K562 (cell line): ENCODE measurements around the gene ATG7. TPM values are rescaled to one million over a fixed set of nuclear protein-coding genes. Genes with fewer than 3 reads are reported as not detected.

Experiments used
- ATAC-seq: fragments of 200-7000 bp; cut with Tn5 transposase; 3 replicates; pipeline ENCODE4 v1.9.1; 2020; ENCODE audit warnings: moderate library complexity
- BruUV-seq: library from RNA; stranded (reverse); fragments of 400-500 nt; replicated peaks from 2 replicates; lab custom pipeline; 2021; lab: Mats Ljungman, UMichigan
- CTCF ChIA-PET: fragments of 300-600 bp; formaldehyde crosslinking; extraction: SDS; loops from one replicate; lab custom pipeline; 2021; ENCODE audit warnings: low intra/inter-chr PET ratio; lab: Yijun Ruan, JAX
- POLR2A ChIA-PET: fragments of 300-600, 350-650 bp; sonication (Branson Sonifier 250); formaldehyde crosslinking; extraction: SDS; loops from one replicate; lab custom pipeline; 2021; ENCODE audit warnings: antibody characterized with exemption, inconsistent platforms; lab: Yijun Ruan, JAX
- DNase-seq, 4 experiments: peaks; one replicate each; pipeline versions ENCODE4 v3.0.0 to v3.0.0-alpha.2; 2011 to 2018; ENCODE audit warnings: low spot score in 3 of 4, mixed read lengths in 3 of 4; ENCODE audit errors: extremely low read depth in 1 of 4
- FAIRE-seq: peaks from 2 replicates; lab custom pipeline; 2011; peaks lifted over from hg19 to GRCh38; lab: Jason Lieb, UNC
- H2AFZ ChIP-seq: 2 replicates; pipeline ENCODE4 v1.6.0; 2011; ENCODE audit warnings: low read depth, low read length, control low read depth, inconsistent platforms
- H3K27ac ChIP-seq: fragments of 200-600 bp; 3 replicates; pipeline ENCODE4 v1.8.0; 2011; ENCODE audit warnings: low read depth, mild to moderate bottlenecking, control low read depth, inconsistent platforms, low read length, moderate library complexity, mixed read lengths; ENCODE audit errors: extremely low read depth
- H3K27me3 ChIP-seq, 2 experiments: fragments of 300-600 bp in 1 of 2; 2 replicates in 1 of 2; 3 replicates in 1 of 2; pipeline versions ENCODE4 v1.6.0 to v1.8.0; 2011; ENCODE audit warnings: inconsistent platforms in 2 of 2, low read length in 2 of 2, mild to moderate bottlenecking in 1 of 2, mixed read lengths in 1 of 2, moderate library complexity in 1 of 2; ENCODE audit not compliant: control insufficient read depth in 2 of 2, insufficient read depth in 2 of 2
- H3K36me3 ChIP-seq: fragments of 300-600 bp; 3 replicates; pipeline ENCODE4 v1.8.0; 2011; ENCODE audit warnings: mild to moderate bottlenecking, low read length, inconsistent platforms; ENCODE audit not compliant: control insufficient read depth, insufficient read depth
- H3K4me1 ChIP-seq, 2 experiments: fragments of 200-600 bp in 1 of 2; replicated peaks in 1 of 2; 2 replicates in 1 of 2; 3 replicates in 1 of 2; pipeline versions ENCODE4 v1.5.1 to v1.8.0; 2011; ENCODE audit warnings: inconsistent platforms in 2 of 2, low read length in 2 of 2, mild to moderate bottlenecking in 1 of 2, mixed read lengths in 1 of 2, moderate library complexity in 1 of 2; ENCODE audit not compliant: control insufficient read depth in 2 of 2, insufficient read depth in 2 of 2
- H3K4me2 ChIP-seq: 2 replicates; pipeline ENCODE4 v1.6.1; 2011; ENCODE audit warnings: low read length, control low read depth, inconsistent platforms, mixed read lengths; ENCODE audit not compliant: insufficient read depth
- H3K4me3 ChIP-seq: fragments of 200-600 bp; sonication (generic), shearing (Covaris generic); 2 replicates; pipeline ENCODE4 v1.5.1; 2016; ENCODE audit warnings: control low read depth, inconsistent platforms
- H3K79me2 ChIP-seq: fragments of 200-600 bp; 3 replicates; pipeline ENCODE4 v1.8.0; 2011; ENCODE audit warnings: low read length, inconsistent platforms; ENCODE audit not compliant: control insufficient read depth, insufficient read depth
- H3K9ac ChIP-seq, 2 experiments: 2 replicates each; pipeline versions ENCODE4 v1.6.0 to v1.6.1; 2011; ENCODE audit warnings: low read depth in 2 of 2, low read length in 2 of 2, control low read depth in 1 of 2, inconsistent platforms in 1 of 2, mild to moderate bottlenecking in 1 of 2, mixed read lengths in 1 of 2; ENCODE audit not compliant: insufficient read depth in 1 of 2
- H3K9me1 ChIP-seq: one replicate; pipeline ENCODE4 v1.6.0; 2011; ENCODE audit warnings: inconsistent platforms, mild to moderate bottlenecking, low read length, moderate library complexity; ENCODE audit not compliant: control insufficient read depth, insufficient read depth
- H3K9me3 ChIP-seq: replicated peaks from 2 replicates; pipeline ENCODE4 v1.5.1; 2011; ENCODE audit warnings: low read depth, low read length, inconsistent platforms; ENCODE audit not compliant: control insufficient read depth, insufficient read depth
- H4K20me1 ChIP-seq: replicated peaks from 2 replicates; pipeline ENCODE4 v1.6.1; 2011; ENCODE audit warnings: low read length, inconsistent platforms, mixed read lengths; ENCODE audit not compliant: control insufficient read depth, insufficient read depth
- GABPB1 ChIP-seq: sonication (generic); formaldehyde crosslinking; IDR thresholded peaks from 2 replicates; pipeline ENCODE4 v1.8.0; 2022; ENCODE audit warnings: mild to moderate bottlenecking, missing genetic modification reagents
- HDAC1 ChIP-seq, 2 experiments: fragments of 450-650 bp; IDR thresholded peaks; 2 replicates each; pipeline ENCODE4 v1.6.1; 2016 to 2017; ENCODE audit warnings: inconsistent platforms in 1 of 2, mild to moderate bottlenecking in 1 of 2, moderate library complexity in 1 of 2
- RAD51 ChIP-seq: fragments of 450-650 bp; IDR thresholded peaks from 2 replicates; pipeline ENCODE4 v1.7.1; 2016; ENCODE audit warnings: low read depth, mild to moderate bottlenecking, borderline replicate concordance
- RBBP5 ChIP-seq: fragments of 200-600 bp; sonication (generic); IDR thresholded peaks from 2 replicates; pipeline ENCODE4 v1.6.1; 2012; ENCODE audit warnings: borderline replicate concordance, mild to moderate bottlenecking, low read length, control low read depth, inconsistent platforms; ENCODE audit not compliant: insufficient read depth, poor library complexity, severe bottlenecking
- SAFB2 ChIP-seq: fragments of 200-400 bp; formaldehyde crosslinking; IDR thresholded peaks from 2 replicates; pipeline ENCODE4 v1.6.1; 2018; ENCODE audit warnings: borderline replicate concordance, low read length, low read depth, moderate library complexity; ENCODE audit not compliant: severe bottlenecking
- TCF3 ChIP-seq: sonication (generic); formaldehyde crosslinking; IDR thresholded peaks from 2 replicates; pipeline ENCODE4 v1.4.0; 2020; ENCODE audit warnings: mild to moderate bottlenecking, missing genetic modification reagents
- ZFP30 ChIP-seq: fragments of 250-450 bp; sonication (Bioruptor Pico); IDR thresholded peaks from 2 replicates; pipeline ENCODE4 v1.8.0; 2022; ENCODE audit warnings: moderate library complexity, mild to moderate bottlenecking, inconsistent platforms, borderline replicate concordance
- ZNF518B ChIP-seq: fragments of 250-450 bp; sonication (Bioruptor Pico); IDR thresholded peaks from 2 replicates; pipeline ENCODE4 v1.5.0; 2021; ENCODE audit warnings: mild to moderate bottlenecking, moderate library complexity
- ZNF589 ChIP-seq: fragments of 200-800 bp; sonication (Bioruptor generic); IDR thresholded peaks from 2 replicates; pipeline ENCODE4 v1.6.1; 2016; ENCODE audit warnings: low read depth, missing genetic modification characterization, missing compliant biosample characterization
- ZNF707 ChIP-seq: fragments of 250-450 bp; sonication (Bioruptor Pico); conservative IDR thresholded peaks from 2 replicates; pipeline ENCODE4 v1.8.0; 2022; ENCODE audit warnings: inconsistent platforms, mild to moderate bottlenecking, moderate library complexity
- ZNF77 ChIP-seq: fragments of 250-450 bp; sonication (Bioruptor Pico); IDR thresholded peaks from 2 replicates; pipeline ENCODE4 v1.5.0; 2020
- WGBS: fragments of 100-300 bp; shearing (Covaris generic); methylation state at CpG from one replicate; pipeline ENCODE4 v1.1.6; 2016; ENCODE audit warnings: low coverage, mixed read lengths; ENCODE audit not compliant: insufficient coverage; ENCODE audit errors: missing lambda C conversion rate; 5-methylcytosine and 5-hydroxymethylcytosine counted together
- in situ Hi-C: fragments of 300-500 bp; cut with MboI; formaldehyde crosslinking; loops from 4 replicates; pipeline ENCODE4 v1.15.0; 2018; ENCODE audit warnings: inconsistent platforms, mixed read lengths
- intact Hi-C: fragments of 100-400 bp; cut with micrococcal nuclease; formaldehyde crosslinking; loops from 2 replicates; pipeline ENCODE4 v1.14.2; 2022
- polyA plus RNA-seq, 8 experiments: library from polyadenylated mRNA; depleted of rRNA in 4 of 8; stranded (reverse) in 5 of 8; unstranded in 3 of 8; fragments of >200 nt; fragmentation: Nextera tagmentation in 2 of 8; fragmentation: Illumina TruSeq in 1 of 8; extraction: Ambion mirVana in 2 of 8; extraction: Trizol in 1 of 8; gene quantifications; 2 replicates each; pipeline versions ENCODE4 v1.2.1 to v1.2.3, GENCODE V29; 2011 to 2014; ENCODE audit warnings: inconsistent platforms in 1 of 8, missing spikeins in 1 of 8
- total RNA-seq, 7 experiments: library from RNA; depleted of rRNA in 6 of 7; stranded (reverse); fragments of >200 nt in 6 of 7; fragmentation: Illumina TruSeq in 2 of 7; extraction: Trizol in 2 of 7; gene quantifications; 2 replicates each; pipeline versions ENCODE4 v1.2.1 to v1.2.3, GENCODE V29; 2011 to 2021; ENCODE audit warnings: low replicate concordance in 1 of 7
- TF ChIP-seq, protein P1 (sequence below): fragments of 200-800 bp; sonication (Bioruptor generic); IDR thresholded peaks from 2 replicates; pipeline ENCODE4 v1.6.1; 2017; ENCODE audit warnings: missing genetic modification characterization, missing compliant biosample characterization
- TF ChIP-seq, protein P2 (sequence below): fragments of 250-450 bp; sonication (Bioruptor Pico); IDR thresholded peaks from 2 replicates; pipeline ENCODE4 v1.4.0; 2020; ENCODE audit warnings: mild to moderate bottlenecking, moderate library complexity, borderline replicate concordance

ATG7 gene
- total and polyA plus RNA-seq, 9 of the 15 experiments (the other 6 are each of a cell fraction or from before 2014, with no cell fraction given): 18.3 to 45.3 (median 33.6) TPM

DNA sequence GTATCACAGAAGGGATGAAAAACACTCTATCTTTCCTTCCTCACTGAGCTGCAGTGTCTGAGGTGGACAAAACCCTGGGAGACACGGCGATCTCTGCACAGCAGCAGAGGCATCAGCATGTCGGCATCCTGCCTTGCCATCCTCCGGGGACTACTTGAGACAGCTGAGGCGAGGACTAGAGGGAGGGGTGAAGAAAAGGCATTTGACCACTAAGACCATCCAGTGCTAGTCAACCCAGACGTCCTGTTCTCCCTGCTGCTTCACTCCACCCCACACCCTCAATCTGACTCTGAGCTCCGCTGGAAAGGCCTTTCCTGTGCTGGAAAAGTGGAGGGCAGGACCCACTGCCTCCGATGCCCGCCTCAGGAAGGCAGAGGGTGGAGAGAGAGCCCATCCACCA is 304.3 kb downstream of the ATG7 start (continued):
- TF ChIP-seq HDAC1 (IDR thresholded peaks at IDR 0.05) (no peak), ZNF77 (no peak), RBBP5 (no peak)
- TF ChIP-seq, protein P1, sequence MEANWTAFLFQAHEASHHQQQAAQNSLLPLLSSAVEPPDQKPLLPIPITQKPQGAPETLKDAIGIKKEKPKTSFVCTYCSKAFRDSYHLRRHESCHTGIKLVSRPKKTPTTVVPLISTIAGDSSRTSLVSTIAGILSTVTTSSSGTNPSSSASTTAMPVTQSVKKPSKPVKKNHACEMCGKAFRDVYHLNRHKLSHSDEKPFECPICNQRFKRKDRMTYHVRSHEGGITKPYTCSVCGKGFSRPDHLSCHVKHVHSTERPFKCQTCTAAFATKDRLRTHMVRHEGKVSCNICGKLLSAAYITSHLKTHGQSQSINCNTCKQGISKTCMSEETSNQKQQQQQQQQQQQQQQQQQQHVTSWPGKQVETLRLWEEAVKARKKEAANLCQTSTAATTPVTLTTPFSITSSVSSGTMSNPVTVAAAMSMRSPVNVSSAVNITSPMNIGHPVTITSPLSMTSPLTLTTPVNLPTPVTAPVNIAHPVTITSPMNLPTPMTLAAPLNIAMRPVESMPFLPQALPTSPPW: no peak
- TF ChIP-seq, protein P2, sequence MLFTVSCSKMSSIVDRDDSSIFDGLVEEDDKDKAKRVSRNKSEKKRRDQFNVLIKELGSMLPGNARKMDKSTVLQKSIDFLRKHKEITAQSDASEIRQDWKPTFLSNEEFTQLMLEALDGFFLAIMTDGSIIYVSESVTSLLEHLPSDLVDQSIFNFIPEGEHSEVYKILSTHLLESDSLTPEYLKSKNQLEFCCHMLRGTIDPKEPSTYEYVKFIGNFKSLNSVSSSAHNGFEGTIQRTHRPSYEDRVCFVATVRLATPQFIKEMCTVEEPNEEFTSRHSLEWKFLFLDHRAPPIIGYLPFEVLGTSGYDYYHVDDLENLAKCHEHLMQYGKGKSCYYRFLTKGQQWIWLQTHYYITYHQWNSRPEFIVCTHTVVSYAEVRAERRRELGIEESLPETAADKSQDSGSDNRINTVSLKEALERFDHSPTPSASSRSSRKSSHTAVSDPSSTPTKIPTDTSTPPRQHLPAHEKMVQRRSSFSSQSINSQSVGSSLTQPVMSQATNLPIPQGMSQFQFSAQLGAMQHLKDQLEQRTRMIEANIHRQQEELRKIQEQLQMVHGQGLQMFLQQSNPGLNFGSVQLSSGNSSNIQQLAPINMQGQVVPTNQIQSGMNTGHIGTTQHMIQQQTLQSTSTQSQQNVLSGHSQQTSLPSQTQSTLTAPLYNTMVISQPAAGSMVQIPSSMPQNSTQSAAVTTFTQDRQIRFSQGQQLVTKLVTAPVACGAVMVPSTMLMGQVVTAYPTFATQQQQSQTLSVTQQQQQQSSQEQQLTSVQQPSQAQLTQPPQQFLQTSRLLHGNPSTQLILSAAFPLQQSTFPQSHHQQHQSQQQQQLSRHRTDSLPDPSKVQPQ (CRISPR knock-in tag): no peak

DNA sequence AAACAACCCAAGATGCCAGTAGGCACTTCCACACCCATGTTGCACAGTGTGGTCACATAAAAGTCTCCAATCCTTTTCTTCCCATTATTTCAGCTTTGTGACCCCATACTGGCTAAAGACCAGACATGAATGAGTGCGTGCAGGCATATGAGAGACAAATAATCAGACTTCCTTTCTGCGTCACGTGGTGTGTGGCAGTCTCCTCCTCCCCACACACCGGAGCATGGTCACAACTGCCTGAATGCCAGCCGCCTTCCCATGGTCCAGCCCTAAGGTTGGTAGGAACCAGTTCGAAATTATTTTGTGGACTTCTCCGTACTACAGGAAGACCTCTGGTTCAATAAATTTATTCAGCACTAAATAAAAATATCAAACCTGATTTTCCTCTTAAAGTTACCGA is 306.0 kb downstream of the ATG7 start:
- Histone ChIP-seq H3K27me3 (peaks cover 0 to 24% of the 10 kb centered on the region in 2 experiments; a peak in 3 of 5 replicates), H2AFZ (no peak overlapping the region), H3K9me1 (no peaks in the 10 kb centered on the region), H3K79me2 (no peaks in the 10 kb centered on the region; the same call in 2 of the 3 replicates), H3K4me1 (no peaks in the 10 kb centered on the region; a peak in 2 of 5 replicates), H3K36me3 (no peaks in the 10 kb centered on the region; the same call in 2 of the 3 replicates), H3K4me2 (no peak overlapping the region), H3K9me3 (no peaks in the 10 kb centered on the region), H3K9ac (no peak overlapping the region), H3K4me3 (no peak overlapping the region), H4K20me1 (peaks cover 29% of the 10 kb centered on the region), H3K27ac (no peak overlapping the region)
- ChIA-PET CTCF (interaction anchor here (0.7 kb wide), 1 partner anchor 59 kb away, joined by 3 read pairs; no protein-coding TSS in a partner anchor), POLR2A (interaction anchor here (1.4 kb wide), 1 partner anchor 12 kb away, joined by 3 read pairs; no protein-coding TSS in a partner anchor)
- intact Hi-C loops: no loop called here
- BruUV-seq: no TSS peak
- ATAC-seq (no peak), FAIRE-seq (no peak), DNase-seq (no peak)
- WGBS: 35% methylated on average over 8 of the region's 8 CpGs
- in situ Hi-C loops: no loop called here
- TF ChIP-seq ZNF518B (CRISPR knock-in tag): no peak
- TF ChIP-seq TCF3 (CRISPR knock-in tag): no peak
- TF ChIP-seq RAD51: 0 out of 2 replicates have a peak, but pooled peaks have one; percentile 28
- no peak for TF ChIP-seq ZFP30 (CRISPR knock-in tag)
- TF ChIP-seq GABPB1: no peak
- no peak for TF ChIP-seq SAFB2
- no peak for TF ChIP-seq ZNF589 (CRISPR knock-in tag)
- TF ChIP-seq ZNF707: no peak
